ENCODE measurements around the gene PNPT1. TPM values are rescaled to one million over a fixed set of nuclear protein-coding genes. Genes with fewer than 3 reads are reported as not detected.
A peak's percentile ranks its signal among the peaks of the same experiment; 100 is the strongest.

Gene PNPT1
- total and polyA plus RNA-seq, 2 of the 13 experiments (the other 11 are each of a cell fraction or from before 2014, with no cell fraction given): 23.4 to 61.0 TPM

GRCh38 chr2:55693181-55694125 lies at the start of gene PNPT1 (continued):
- TF ChIP-seq ZNF451 (CRISPR knock-in tag; IDR thresholded peaks at IDR 0.05) (peak; percentile 89; the same call in 1 of the 2 replicates), NFAT5 (CRISPR knock-in tag; IDR thresholded peaks at IDR 0.05) (peak; percentile 81; the same call in 1 of the 2 replicates), ZNF7 (CRISPR knock-in tag; IDR thresholded peaks at IDR 0.05) (no peak), ZBTB8A (CRISPR knock-in tag; IDR thresholded peaks at IDR 0.05; ENCODE audit: borderline replicate concordance, low read depth) (no peak), KDM5B (CRISPR knock-in tag; IDR thresholded peaks at IDR 0.05; ENCODE audit: borderline replicate concordance) (peak; percentile 96), JUNB (CRISPR knock-in tag; IDR thresholded peaks at IDR 0.05; ENCODE audit: borderline replicate concordance) (no peak), SUZ12 (IDR thresholded peaks at IDR 0.05; ENCODE audit: low read depth, low read length) (no peak), ZNF331 (CRISPR knock-in tag; IDR thresholded peaks at IDR 0.05) (peak; percentile 78), KLF12 (CRISPR knock-in tag; IDR thresholded peaks at IDR 0.05; ENCODE audit: borderline replicate concordance) (no peak), RXRA (CRISPR knock-in tag; IDR thresholded peaks at IDR 0.05) (peak; percentile 75), KDM3A (CRISPR knock-in tag; IDR thresholded peaks at IDR 0.05; ENCODE audit: low read depth) (peak; percentile 60), SMARCC2 (IDR thresholded peaks at IDR 0.05) (no peak)
- TF ChIP-seq, protein P1, sequence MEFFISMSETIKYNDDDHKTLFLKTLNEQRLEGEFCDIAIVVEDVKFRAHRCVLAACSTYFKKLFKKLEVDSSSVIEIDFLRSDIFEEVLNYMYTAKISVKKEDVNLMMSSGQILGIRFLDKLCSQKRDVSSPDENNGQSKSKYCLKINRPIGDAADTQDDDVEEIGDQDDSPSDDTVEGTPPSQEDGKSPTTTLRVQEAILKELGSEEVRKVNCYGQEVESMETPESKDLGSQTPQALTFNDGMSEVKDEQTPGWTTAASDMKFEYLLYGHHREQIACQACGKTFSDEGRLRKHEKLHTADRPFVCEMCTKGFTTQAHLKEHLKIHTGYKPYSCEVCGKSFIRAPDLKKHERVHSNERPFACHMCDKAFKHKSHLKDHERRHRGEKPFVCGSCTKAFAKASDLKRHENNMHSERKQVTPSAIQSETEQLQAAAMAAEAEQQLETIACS (CRISPR knock-in tag; IDR thresholded peaks at IDR 0.05): no peak
- TF ChIP-seq, protein P2, sequence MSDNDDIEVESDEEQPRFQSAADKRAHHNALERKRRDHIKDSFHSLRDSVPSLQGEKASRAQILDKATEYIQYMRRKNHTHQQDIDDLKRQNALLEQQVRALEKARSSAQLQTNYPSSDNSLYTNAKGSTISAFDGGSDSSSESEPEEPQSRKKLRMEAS (IDR thresholded peaks at IDR 0.05): peak; percentile 100
- TF ChIP-seq, protein P3, sequence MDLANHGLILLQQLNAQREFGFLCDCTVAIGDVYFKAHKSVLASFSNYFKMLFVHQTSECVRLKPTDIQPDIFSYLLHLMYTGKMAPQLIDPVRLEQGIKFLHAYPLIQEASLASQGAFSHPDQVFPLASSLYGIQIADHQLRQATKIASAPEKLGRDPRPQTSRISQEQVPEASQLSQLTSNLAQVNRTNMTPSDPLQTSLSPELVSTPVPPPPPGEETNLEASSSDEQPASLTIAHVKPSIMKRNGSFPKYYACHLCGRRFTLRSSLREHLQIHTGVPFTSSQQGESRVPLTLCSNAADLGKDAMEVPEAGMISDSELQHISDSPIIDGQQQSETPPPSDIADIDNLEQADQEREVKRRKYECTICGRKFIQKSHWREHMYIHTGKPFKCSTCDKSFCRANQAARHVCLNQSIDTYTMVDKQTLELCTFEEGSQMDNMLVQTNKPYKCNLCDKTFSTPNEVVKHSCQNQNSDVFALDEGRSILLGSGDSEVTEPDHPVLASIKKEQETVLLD (CRISPR knock-in tag; IDR thresholded peaks at IDR 0.05; ENCODE audit: low read depth): peak; percentile 81
- TF ChIP-seq, protein P4, sequence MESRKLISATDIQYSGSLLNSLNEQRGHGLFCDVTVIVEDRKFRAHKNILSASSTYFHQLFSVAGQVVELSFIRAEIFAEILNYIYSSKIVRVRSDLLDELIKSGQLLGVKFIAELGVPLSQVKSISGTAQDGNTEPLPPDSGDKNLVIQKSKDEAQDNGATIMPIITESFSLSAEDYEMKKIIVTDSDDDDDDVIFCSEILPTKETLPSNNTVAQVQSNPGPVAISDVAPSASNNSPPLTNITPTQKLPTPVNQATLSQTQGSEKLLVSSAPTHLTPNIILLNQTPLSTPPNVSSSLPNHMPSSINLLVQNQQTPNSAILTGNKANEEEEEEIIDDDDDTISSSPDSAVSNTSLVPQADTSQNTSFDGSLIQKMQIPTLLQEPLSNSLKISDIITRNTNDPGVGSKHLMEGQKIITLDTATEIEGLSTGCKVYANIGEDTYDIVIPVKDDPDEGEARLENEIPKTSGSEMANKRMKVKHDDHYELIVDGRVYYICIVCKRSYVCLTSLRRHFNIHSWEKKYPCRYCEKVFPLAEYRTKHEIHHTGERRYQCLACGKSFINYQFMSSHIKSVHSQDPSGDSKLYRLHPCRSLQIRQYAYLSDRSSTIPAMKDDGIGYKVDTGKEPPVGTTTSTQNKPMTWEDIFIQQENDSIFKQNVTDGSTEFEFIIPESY (CRISPR knock-in tag; IDR thresholded peaks at IDR 0.05): peak; percentile 53
